NT2/D1 (cell line): ENCODE results near the gene FCSK.

Experiments
- SUZ12 ChIP-seq: IDR thresholded peaks from 2 replicates; pipeline ENCODE4 v1.6.1; 2011; ENCODE audit not compliant: insufficient read length, insufficient read depth; ENCODE audit errors: extremely low read depth
- YY1 ChIP-seq: IDR thresholded peaks from 2 replicates; pipeline ENCODE4 v1.6.1; 2011; ENCODE audit not compliant: insufficient read length, insufficient read depth
- ZNF274 ChIP-seq: IDR thresholded peaks from 2 replicates; pipeline ENCODE4 v1.6.1; 2011; ENCODE audit warnings: mild to moderate bottlenecking, low read depth, low read length

DNA sequence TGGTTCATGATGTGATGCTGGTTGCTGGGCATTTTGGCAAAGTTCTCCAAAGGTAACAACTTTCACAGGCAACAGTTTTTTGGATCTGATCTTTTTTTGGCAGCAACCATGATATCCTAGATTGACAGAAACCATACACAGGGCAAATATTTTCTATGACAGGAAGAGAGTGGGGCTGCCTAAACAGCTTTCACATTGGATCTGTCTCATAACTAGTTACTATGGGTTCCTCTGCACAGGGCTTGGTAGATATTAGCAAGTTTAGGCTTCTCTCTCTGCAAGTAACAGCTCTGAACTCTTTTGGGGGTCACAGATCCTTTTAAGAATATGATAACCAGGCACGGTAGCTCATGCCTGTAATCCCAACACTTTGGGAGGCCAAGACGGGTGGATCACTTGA, 40.4 kb downstream of the FCSK start:
- TF ChIP-seq YY1: no peak
- TF ChIP-seq SUZ12: no peak
- no peak for TF ChIP-seq ZNF274
